ENCODE data around the gene AFF3. TPM values are rescaled to one million over a fixed set of nuclear protein-coding genes. Genes with fewer than 3 reads are reported as not detected.

AFF3 gene
- total and polyA plus RNA-seq, 10 of the 15 experiments (the other 5 are each of a cell fraction or from before 2014, with no cell fraction given) = 0.26 to 5.5 (median 3.0) TPM

DNA sequence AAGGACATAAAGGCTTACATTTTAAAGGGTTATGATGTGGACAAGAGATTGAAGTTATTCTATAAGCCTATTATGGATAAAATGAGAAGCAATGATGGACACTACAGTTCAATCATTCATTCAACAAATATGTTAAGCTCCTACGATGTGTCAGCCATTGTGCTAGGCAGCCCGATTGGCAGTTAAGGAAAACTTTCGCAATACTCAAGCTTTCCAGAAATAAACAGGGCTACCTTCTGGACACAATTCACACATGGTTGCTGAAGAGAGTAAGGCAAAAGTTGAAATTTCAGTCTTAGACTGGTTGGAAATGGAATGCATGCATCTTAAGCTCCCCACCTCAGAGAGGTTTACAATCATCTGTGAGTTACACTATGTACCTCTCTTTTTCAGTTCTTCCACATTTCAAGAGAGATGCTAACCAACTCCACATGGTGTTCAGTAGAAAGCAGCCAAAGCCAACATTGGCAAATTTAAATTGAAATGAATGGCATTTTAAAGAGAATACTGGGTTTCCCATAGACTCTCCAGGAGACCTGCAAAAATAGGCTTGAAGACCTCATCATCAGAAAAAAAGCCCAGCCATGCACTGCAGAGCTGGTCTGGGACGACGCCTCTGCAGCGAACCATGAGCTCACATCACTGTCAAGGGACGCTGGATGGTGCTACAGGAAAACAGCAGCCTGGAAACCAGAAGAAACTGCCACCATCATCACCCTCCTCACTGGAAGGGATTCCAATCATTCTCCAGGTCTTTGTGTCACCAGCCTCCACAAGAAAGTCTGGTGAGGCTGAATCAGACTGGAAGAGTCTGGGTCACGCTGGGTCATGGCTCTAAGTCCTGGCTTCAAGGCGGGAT lies 276.3 kb downstream of the AFF3 start:
- CTCF ChIA-PET = no interaction called here

More for the DNA sequence above, 276.3 kb downstream of the AFF3 start:
- H4K20me1 ChIP-seq (ENCODE audit: control insufficient read depth, insufficient read depth) = no peaks in the 10 kb centered on the region
- no peak for ATAC-seq
- no TSS peak for BruUV-seq (replicated peaks)
- no peak overlapping the region for H3K4me2 ChIP-seq (ENCODE audit: control insufficient read depth, insufficient read depth)
- TF ChIP-seq, protein P1, sequence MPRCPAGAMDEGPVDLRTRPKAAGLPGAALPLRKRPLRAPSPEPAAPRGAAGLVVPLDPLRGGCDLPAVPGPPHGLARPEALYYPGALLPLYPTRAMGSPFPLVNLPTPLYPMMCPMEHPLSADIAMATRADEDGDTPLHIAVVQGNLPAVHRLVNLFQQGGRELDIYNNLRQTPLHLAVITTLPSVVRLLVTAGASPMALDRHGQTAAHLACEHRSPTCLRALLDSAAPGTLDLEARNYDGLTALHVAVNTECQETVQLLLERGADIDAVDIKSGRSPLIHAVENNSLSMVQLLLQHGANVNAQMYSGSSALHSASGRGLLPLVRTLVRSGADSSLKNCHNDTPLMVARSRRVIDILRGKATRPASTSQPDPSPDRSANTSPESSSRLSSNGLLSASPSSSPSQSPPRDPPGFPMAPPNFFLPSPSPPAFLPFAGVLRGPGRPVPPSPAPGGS (IDR thresholded peaks at IDR 0.05; ENCODE audit: borderline replicate concordance, insufficient read depth, low read depth, low read length, poor library complexity, severe bottlenecking) = no peak
- TF ChIP-seq CHD2 (IDR thresholded peaks at IDR 0.05; ENCODE audit: borderline replicate concordance, low read depth, low read length) = no peak
- TF ChIP-seq, protein P2, sequence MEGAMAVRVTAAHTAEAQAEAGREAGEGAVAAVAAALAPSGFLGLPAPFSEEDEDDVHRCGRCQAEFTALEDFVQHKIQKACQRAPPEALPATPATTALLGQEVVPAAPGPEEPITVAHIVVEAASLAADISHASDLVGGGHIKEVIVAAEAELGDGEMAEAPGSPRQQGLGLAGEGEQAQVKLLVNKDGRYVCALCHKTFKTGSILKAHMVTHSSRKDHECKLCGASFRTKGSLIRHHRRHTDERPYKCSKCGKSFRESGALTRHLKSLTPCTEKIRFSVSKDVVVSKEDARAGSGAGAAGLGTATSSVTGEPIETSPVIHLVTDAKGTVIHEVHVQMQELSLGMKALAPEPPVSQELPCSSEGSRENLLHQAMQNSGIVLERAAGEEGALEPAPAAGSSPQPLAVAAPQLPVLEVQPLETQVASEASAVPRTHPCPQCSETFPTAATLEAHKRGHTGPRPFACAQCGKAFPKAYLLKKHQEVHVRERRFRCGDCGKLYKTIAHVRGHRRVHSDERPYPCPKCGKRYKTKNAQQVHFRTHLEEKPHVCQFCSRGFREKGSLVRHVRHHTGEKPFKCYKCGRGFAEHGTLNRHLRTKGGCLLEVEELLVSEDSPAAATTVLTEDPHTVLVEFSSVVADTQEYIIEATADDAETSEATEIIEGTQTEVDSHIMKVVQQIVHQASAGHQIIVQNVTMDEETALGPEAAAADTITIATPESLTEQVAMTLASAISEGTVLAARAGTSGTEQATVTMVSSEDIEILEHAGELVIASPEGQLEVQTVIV (IDR thresholded peaks at IDR 0.05; ENCODE audit: borderline replicate concordance, partially characterized antibody) = no peak
- TF ChIP-seq, protein P3, sequence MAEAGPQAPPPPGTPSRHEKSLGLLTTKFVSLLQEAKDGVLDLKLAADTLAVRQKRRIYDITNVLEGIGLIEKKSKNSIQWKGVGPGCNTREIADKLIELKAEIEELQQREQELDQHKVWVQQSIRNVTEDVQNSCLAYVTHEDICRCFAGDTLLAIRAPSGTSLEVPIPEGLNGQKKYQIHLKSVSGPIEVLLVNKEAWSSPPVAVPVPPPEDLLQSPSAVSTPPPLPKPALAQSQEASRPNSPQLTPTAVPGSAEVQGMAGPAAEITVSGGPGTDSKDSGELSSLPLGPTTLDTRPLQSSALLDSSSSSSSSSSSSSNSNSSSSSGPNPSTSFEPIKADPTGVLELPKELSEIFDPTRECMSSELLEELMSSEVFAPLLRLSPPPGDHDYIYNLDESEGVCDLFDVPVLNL (IDR thresholded peaks at IDR 0.05; ENCODE audit: low read depth, low read length) = no peak
- no peak for TF ChIP-seq MYC (IDR thresholded peaks at IDR 0.05; ENCODE audit: insufficient read depth, insufficient read length, insufficient replicate concordance, low read length, severe bottlenecking)
- TF ChIP-seq STAT3 (IDR thresholded peaks at IDR 0.05; ENCODE audit: low read depth, low read length) = no peak
- TF ChIP-seq BRCA1 (IDR thresholded peaks at IDR 0.05; ENCODE audit: low read depth, low read length) = no peak
- TF ChIP-seq, protein P4, sequence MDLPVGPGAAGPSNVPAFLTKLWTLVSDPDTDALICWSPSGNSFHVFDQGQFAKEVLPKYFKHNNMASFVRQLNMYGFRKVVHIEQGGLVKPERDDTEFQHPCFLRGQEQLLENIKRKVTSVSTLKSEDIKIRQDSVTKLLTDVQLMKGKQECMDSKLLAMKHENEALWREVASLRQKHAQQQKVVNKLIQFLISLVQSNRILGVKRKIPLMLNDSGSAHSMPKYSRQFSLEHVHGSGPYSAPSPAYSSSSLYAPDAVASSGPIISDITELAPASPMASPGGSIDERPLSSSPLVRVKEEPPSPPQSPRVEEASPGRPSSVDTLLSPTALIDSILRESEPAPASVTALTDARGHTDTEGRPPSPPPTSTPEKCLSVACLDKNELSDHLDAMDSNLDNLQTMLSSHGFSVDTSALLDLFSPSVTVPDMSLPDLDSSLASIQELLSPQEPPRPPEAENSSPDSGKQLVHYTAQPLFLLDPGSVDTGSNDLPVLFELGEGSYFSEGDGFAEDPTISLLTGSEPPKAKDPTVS (IDR thresholded peaks at IDR 0.05; ENCODE audit: low read depth, low read length) = no peak
- TF ChIP-seq IKZF2 (IDR thresholded peaks at IDR 0.05) = no peak
- 56% methylated on average over 9 of the region's 9 CpGs for WGBS (ENCODE audit: insufficient coverage, insufficient replicate concordance, low lambda C conversion rate, missing lambda C conversion rate)
- no peak for DNase-seq (ENCODE audit: low read depth, low spot score)
- SMC1A ChIA-PET (ENCODE audit: uncharacterized antibody, unreplicated experiment) = interaction anchor here (0.6 kb wide), 1 partner anchor 123 kb away, joined by 3 read pairs; no protein-coding TSS in a partner anchor
- no peak overlapping the region for H2AFZ ChIP-seq (ENCODE audit: control insufficient read depth, low read depth, low read length)
- no peak overlapping the region for H3K27ac ChIP-seq (ENCODE audit: control insufficient read depth, insufficient read depth)
- in situ Hi-C loops (cut with MboI) (no loop called here), intact Hi-C loops (cut with micrococcal nuclease; ENCODE audit: unreplicated experiment) (no loop called here)
- no peak for FAIRE-seq
- RAD21 ChIA-PET (ENCODE audit: unreplicated experiment) = no interaction called here
- no peaks in the 10 kb centered on the region for H3K9me3 ChIP-seq (replicated peaks; ENCODE audit: control insufficient read depth, insufficient read depth, low read length)
- POLR2A ChIA-PET = no interaction called here
- peaks cover 0 to 1% of the 10 kb centered on the region in 2 experiments; a peak in 2 of 4 replicates for H3K27me3 ChIP-seq (replicated peaks in 1 of 2; ENCODE audit: control insufficient read depth in 2 of 2, insufficient read depth in 2 of 2, low read length in 1 of 2)
- H3K79me2 ChIP-seq (ENCODE audit: control insufficient read depth, insufficient read depth, low read length) = no peaks in the 10 kb centered on the region
- H3K36me3 ChIP-seq (ENCODE audit: control insufficient read depth in 2 of 2, insufficient read depth in 2 of 2, low read length in 1 of 2) = no peaks in the 10 kb centered on the region
- no peak overlapping the region for H3K4me3 ChIP-seq
- H3K4me1 ChIP-seq (ENCODE audit: control insufficient read depth, insufficient read depth, low read length) = peaks cover 5% of the 10 kb centered on the region
- H3K9ac ChIP-seq (ENCODE audit: control insufficient read depth, insufficient read depth, low read length) = no peak overlapping the region

All from GM12878 (cell line).